NCI-H1417 treated with DMSO at 0.1 percent for 48 hours (cell line): ENCODE measurements around the gene C3.
"Not testable (repeated sequence)": the region's sequence is repeated elsewhere in the genome, so short reads cannot be mapped to it uniquely, and the experiment has no call there.

Experiments
- DNase-seq: peaks from one replicate; lab custom pipeline; 2025; lab: John Stamatoyannopoulos, UW

The C3 gene

DNA sequence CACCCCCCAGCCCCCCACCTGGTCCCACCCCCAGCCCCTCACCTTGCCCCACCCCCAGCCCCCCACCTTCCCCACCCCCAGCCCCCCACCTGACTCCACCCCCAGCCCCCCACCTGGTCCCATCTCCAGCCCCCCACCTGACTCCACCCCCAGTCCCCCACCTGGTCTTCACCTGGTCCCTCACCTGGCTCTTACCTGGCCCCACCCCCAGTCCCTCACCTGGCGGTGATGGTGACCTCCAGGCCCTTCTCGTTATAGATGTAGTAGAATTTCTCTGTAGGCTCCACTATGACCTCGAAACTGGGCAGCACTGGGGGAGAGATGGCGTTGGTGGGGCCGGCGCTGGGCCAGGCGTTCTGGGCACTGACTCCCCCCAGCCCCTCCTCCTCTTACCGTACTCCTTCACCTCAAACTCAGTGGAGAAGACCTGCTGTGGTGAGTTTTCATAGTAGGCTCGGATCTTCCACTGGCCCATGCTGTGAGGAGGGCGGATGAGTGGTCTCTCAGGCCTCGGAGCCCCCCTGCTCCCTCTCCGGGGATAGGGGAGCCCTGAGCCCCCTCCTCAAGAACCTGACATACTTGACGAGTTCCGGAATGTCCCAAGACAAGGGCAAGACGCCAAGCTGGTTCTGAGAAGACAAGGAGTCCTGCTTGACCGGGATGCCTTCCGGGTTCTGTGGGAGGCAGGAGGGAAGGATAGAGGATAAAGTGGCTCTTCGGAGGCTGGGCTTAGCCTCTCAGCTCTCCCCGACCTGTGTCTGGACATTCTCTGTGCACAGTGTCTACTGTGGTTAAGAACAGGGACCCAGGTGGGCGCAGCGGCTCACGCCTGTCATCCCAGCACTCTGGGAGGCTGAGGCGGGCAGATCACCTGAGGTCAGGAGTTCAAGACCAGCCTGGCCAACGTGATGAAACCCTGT lies 6.4 kb downstream of the C3 start:
- DNase-seq = no peak

DNA sequence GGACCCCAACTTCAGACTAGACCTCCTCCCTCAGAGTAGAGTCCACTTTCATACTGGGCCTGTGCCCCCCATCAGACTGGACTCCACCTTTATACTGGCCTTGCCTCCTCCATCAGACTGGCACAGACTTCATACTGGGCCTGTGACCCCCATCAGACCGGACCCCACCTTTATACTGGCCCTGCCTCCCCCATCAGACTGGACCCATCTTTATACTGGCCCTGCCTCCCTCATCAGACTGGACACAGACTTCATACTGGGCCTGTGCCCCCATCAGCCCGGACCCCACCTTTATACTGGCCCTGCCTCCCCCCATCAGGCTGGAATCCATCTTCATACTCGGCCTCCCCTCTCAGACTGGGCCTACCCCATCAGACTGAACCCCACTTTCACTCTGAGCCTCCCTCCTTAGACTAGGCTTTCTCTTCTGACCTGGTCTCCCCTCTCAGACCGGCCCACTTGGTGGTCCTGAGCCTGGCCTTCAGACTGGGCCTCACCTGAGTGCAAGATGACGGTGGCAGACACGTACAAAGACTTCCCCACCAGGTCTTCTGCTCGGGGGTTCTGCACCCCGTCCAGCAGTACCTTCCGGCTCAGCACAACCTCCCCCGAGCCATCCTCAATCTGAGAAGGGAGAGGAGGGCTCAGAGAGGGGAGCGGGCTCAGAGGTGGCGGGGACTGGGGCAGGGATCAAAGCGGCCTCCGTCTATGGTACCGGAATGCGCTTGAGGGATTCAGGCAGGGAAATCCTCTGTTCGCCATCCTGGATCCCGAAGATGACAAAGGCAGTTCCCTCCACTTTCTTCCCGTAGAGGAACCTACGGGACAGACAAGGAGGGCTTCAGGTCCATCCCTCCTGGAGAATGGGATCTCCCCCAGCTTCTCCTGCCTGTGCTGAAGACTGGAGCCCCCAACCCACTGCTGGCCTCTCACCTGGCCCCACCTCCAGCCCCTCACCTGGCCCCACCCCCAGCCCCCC lies 7.5 kb downstream of the C3 start:
- DNase-seq = no peak

DNA sequence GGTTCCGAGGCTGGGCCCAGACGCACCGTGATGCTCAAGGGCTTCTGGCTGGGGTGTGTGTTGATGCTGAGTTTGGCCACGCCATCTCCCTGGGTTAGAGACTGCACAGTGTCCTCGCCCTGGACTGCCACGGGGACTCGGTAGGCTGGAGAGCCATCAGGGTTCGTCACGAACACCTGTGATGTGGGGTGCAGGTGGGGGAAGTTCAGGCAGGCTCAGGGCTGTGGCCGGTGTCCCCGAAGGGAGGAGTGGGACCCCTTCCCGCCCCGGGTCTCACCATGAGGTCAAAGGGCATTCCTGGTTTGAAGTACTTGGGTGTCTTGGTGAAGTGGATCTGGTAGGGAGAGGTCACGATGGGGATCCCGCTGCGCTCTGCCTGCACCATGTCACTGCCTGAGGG lies 8.2 kb downstream of the C3 start:
- DNase-seq = no peak

DNA sequence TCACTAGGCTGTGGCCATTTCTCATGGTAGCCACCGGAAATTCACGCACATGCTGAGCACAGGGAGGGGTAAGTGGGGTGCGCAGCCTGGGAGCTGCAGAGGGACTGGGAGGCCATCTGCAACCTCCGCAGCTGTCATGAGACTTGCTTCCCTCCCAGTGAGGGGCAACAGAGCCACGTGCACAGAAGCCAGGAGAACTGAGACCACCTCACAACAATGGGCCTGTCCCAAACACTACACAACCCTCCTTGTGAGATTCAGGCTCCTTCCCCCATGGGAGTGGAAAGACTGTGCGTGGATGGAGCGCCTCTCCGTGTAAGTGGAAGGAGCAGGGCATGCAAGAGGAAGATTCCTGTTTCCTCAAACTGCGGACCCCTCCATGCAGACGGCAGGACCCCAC lies 8.8 kb downstream of the C3 start:
- no peak for DNase-seq

DNA sequence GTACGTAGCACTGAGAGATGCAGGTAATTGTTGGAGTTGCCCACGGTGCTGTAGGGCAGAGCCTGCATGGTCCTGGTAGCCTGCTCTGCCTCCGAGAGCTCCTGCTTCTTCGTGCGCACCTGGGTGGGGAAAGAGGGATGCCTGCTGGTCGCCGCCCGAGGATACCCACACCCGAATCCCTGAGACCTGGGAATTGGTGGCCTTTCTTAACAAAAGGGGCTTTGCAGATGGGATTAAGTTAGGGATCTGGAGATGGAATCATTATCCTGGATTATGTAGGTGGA lies 9.4 kb downstream of the C3 start:
- no peak for DNase-seq

DNA sequence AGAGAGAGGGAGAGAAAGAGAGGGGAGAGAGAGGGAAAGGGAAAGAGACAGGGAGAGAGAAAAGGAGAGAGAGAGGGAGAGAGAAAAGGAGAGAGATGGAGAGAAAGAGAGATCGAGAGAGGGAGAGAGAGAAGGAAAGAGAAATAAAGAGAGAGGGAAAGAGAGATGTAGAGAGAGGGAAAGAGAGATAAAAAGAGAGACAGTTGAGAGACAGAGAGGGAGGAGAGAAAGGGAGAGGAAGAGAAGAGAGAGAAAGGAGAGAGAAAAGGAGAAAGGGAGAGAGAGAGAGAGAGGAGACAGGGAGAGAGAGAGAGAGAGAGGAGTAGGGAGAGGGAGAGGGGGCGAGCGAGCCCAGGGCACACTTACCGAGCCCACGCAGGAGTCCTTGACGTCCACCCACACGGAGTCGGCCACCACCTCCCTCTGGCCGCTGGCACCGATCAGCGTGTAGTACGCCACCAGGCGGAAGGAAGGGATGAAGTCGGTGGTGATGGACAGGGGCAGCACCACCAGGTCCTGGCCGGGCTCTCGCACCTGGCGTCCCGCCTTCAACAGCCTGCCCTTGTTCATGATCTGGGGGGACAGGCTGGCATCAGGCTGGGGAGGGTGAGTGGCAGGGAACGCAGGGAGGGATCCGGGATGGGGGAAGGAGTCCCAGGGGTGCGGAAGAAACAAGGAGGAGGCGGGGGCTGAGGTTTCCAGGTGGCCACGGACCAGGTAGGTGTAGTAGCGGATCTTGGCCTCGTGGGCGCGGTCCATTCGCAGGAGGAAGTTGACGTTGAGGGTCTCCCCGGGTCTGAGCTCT lies 10.0 kb downstream of the C3 start:
- DNase-seq = no peak

DNA sequence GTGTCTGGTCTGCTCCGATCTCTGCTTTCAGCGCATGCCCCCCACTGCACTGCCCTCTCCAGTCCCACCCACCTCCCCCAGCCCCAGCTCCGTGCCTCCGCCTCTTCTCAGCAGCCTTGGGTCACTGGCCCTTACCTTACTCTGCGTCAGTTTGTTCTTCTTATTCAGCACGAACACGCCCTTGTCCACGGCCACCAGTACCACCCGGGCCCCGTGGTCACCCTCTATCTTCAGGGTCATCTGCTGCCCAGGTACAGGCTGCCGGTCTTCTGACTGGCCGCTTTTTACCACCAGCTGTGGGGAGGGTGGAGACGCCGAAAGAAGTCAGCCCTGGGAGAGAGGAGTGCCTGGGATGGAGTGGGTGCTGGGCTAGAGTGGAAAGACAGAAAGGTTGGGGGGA lies 10.9 kb downstream of the C3 start:
- DNase-seq = no peak

DNA sequence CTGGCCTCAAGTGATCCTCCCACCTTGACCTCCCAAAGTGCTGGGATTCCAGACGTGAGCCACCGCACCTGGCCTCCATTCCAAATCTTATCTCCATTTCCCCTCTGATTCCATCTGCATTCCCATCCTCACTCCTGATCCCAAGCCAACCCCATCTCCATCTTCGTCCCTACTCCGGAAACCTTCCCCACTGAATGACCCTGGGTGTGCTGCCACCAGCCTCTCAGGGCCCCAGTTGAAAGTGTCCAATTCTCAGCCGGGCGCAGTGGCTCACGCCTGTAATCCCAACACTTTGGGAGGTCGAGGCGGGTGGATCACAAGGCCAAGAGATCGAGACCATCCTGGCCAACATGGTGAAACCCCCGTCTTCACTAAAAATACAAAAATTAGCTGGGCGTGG lies 11.5 kb downstream of the C3 start:
- not testable (repeated sequence) for DNase-seq

DNA sequence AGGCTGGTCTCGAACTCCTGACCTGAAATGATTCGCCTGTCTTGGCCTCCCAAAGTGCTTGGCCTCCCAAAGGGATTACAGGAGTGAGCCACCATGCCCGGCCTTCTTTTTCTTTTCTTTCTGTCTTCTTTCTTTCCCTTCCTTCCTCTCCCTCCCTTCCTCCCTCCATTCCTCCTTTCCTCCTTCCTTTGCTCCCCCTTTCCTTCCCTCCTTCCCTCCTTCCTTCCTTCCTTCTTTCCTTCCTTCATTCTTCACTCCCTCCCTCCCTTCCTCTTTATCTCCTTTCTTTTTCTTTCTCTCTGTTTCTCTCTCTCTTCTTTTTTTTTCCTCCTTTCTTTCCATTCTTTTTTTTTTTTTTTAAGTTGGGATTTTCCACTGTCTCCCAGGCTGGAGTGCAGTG lies 12.1 kb downstream of the C3 start:
- DNase-seq = no peak

DNA sequence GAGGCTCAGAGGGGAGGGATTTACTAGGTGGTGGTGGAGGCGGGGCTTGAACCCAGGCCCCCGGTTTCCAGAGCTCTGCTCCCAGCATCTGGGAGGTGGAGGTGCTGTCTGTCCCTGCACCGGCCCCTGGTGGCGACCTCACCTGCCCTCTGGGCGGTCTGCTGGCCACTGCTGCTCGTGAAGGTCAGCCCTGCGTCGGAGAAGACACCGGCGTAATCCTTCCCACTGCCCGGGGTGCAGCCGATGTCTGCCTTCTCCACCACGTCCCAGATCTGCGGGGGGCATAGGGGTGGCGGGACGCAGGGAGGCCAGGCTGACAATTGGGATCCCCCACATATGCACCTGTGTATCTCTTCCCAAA lies 12.8 kb downstream of the C3 start:
- DNase-seq = no peak

DNA sequence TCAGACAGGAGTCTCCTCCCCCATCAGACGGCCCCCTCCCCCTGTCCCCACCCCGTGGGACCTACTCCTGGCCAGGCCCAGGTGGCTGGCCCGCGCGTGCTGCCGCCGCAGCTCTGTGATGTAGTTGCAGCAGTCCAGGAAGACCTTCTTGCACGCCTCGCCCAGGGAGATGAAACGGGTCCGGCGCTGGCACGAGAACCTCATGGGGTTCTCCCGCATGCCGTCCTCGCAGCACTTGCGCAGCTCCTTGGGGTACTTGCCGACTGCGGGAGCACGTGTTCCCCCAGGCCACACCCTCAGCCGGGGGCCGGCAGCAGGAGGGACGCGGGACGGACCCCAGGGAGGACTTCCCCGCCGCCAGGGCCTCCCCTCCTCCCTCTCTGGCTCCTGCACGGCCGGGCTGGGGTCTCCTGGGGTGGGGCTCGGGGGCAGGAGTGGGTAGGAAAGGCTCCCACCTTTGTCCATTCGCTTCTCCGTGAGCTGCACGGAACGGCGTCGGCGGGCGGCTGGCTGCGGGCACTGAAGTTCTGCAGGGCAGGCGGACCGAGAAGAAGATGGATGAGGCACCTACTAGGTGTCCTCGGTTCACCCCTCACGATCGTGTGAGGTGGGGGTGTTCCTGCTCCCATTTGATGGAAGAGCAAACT lies 13.3 kb downstream of the C3 start:
- no peak for DNase-seq

DNA sequence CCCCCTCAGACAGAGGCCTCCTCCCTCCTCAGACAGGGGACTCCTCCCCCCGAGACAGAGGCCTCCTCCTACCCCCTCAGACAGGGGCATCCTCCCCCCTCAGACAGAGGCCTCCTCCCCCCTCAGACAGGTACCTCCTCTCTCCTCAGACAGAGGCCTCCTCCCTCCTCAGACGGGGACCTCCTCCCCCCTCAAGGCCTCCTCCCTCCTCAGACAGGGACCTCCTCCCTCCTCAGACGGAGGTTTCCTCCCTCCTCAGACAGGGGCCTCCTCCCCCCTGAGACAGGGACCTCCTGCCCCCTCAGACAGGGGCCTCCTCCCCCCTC lies 13.9 kb downstream of the C3 start:
- no peak for DNase-seq

DNA sequence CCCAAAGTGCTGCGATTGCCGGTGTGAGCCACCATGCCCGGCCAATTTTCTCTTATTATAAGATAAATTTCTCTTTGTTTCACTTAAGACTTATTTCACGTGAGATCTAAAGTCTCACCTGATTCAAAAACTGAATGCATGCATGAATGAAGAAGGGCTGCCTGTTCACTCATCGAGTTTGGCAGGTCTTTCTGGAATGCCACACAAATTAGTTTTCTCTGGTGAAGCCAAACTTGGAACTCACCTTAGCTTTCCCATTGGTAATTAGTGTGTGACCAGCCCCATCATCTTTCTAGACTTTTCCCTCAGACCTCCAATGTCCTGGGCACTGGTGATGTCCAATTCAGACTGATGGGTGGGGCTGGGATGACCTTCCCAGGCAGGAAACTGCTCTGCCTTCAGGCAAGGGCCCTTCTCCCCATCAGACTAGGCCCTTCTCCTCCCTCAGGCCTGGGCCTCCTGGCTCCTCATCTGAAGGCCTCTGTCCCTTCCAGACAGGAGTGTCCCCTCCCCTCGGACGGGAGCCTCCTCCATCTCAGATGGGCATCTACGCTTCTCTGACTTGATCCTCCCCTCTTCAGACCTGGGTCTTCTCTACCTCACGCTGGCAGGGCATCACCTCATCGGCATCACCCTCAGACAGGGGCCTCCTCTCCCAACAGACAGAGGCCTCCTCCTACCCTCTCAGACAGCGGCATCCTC lies 14.4 kb downstream of the C3 start:
- DNase-seq = no peak

DNA sequence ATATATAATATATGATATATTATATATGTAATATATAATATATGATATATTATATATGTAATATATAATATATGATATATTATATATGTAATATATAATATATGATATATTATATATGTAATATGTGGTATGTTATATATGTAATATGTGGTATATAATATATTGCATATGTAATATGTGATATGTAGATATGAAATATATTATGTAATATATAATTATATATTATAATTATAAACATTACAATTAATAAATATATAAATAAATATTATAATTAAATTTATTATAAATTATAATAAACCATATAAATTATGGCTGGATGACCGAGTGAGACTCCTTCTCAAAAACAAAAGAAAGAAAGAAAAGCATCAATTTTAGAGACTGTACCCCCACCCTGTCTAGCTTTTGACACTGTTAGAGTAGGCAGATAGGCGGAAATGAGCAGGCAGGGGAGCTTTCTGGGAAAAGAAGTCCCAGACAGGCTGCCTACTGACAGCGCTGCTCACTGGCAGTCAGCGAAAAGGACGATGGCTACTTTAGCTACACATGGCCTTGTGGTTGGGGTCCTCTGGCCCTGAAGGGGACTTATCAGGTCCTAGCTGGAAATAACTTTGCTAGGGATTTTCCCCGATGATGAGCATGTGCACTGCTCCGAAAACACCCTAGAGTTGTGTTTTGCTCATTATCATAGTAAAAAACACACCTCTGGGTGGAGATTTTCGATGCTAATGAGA lies 19.7 kb downstream of the C3 start:
- no peak for DNase-seq

DNA sequence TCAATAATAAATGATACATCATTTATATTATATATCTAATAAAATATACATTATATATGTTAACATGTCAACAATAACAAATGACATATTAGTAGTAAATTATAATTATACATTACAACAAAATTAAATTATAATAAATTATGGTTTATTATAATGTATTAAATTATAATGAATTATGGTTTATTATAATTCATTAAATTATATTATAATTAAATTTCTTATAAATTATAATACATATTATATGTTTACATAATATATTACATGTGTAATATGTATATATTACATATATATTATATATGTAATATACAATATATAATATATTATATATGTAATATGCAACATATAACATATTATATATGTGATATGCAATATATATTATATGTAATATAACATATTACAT lies 20.5 kb downstream of the C3 start:
- DNase-seq = no peak

DNA sequence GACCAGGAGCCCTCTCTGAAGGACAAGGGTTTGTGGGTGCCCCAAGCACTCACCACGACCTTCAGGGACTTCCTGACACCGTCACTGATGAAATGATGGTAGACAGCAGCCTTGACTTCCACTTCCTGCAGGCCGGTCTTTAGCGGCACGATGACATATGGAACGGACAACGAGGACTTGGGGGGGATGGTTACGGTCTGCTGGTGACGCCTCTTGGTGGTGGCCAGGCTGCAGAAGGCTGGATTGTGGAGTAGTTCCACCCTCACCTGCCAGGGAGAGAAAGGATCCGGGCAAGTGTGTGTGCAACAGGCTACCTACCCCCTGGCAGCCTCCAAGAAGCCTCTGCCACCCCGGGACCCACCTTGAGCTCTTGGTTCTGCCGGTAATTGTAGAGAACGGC lies 23.2 kb downstream of the C3 start:
- no peak for DNase-seq

DNA sequence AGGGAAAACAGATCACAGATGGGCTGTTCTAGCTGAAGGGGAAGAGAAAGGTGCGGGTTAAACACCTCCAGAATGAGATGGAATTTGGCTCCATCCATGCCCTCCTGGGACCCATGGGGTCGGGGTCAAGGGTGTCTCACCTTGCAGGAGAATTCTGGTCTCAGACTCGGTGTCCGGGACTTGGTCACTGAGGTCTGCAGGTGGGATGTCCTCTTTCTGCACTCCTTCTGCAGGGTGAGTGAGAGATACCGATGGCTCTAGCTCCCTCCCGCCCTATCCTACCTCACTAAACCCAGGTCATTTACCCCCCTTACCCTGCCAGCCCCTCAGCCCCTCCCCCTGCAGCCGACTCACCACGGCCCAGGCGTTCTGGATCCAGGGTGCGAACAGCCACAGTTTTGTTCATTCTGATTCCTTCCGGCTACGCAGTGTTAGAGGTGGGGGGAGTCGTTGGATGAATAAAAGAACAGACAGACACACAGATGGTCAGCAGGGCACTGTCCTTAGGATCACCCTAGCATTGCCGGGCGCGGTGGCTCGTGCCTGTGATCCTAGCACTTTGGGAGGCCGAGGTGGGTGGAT lies 24.1 kb downstream of the C3 start:
- DNase-seq = no peak

DNA sequence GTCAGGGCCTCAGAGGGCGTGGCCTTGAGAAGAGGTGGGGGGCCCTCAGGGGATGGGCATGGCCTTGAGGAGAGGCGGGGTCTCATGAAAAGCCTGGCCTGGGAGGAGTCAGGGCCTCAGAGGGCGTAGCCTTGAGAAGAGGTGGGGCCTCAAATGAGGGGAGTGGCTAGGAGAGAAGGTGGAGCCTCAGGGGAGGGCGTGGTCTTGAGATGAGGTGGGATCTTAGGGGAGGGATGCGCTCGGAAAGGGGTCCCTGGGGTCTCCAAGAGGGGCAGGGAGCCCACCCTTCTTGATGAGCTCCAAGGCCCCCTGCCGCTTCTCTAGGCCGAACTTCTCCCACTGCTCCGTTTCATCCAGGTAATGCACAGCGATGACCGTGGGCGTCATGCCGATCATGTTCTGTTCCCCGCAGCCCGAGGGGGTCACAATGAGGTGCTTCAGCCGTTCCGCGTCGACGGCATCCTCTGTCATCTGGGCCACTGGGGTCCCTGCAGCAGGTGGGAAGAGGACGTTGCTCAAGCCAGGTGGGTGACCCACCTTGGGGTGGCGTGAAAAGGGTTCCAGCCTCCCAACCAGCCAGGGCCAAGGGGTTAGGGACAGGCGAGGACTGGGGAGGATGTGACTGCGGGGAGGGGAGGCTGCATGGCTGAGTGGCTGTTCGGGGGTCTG lies 26.2 kb downstream of the C3 start:
- no peak for DNase-seq

DNA sequence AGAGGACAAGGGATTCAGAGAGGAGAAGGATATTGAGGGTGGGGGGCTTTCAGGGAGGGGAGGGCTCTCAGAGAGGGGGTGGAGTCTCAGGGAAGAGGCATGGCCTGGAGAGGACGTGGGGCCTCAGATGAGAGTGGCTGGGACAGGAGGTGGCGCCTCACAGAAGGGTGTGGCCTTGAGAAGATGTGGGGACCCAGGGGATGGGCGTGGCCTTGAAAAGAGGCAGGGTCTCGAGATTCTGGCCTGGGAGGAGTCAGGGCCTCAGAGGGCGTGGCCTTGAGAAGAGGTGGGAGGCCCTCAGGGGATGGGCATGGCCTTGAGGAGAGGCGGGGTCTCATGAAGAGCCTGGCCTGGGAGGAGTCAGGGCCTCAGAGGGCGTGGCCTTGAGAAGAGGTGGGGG lies 26.8 kb downstream of the C3 start:
- no peak for DNase-seq

DNA sequence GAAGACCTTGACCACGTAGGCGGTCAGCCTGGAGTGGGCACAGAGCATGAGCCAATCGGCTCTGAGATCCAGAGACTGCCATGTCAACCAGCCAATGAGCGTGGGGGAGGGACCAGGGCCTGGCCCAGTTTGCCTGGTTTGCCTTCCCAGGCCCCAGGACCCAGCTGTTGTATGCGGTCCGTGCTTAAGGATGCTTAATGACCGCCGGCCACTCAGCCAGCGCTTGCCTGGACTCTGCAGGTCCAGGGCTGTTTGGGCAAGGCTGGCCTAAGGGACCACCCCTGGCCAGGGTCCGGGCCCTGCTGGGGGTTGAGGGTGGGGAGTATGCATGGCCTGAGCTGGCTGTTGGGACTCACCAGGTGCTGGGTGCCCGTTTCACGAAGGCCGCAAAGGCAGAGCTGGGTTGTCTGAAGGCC lies 27.4 kb downstream of the C3 start:
- no peak for DNase-seq
